PFSK-1 (cell line): Measurements from ENCODE around the gene KIF12.

Source experiments
- FOXP2 ChIP-seq: optimal IDR thresholded peaks from 2 replicates; pipeline ENCODE3; 2011; ENCODE audit warnings: borderline replicate concordance, control low read depth, inconsistent platforms; ENCODE audit not compliant: insufficient read depth; ENCODE audit errors: extremely low read length, extremely low read depth
- POLR2AphosphoS5 ChIP-seq: IDR thresholded peaks from 2 replicates; pipeline ENCODE4 v1.6.1; 2012; ENCODE audit warnings: low read depth, mild to moderate bottlenecking, control low read depth, low read length, moderate library complexity
- REST ChIP-seq, 2 experiments: IDR thresholded peaks; 2 replicates each; pipeline versions ENCODE4 v1.6.1 to v1.8.0; 2011 to 2012; ENCODE audit warnings: low read depth in 2 of 2, low read length in 2 of 2, control low read depth in 1 of 2, inconsistent platforms in 1 of 2, mild to moderate bottlenecking in 1 of 2, moderate library complexity in 1 of 2; ENCODE audit not compliant: insufficient read depth in 1 of 2
- SIN3A ChIP-seq: IDR thresholded peaks from 2 replicates; pipeline ENCODE4 v1.6.1; 2012; ENCODE audit warnings: mild to moderate bottlenecking, low read length, moderate library complexity, borderline replicate concordance; ENCODE audit not compliant: insufficient read depth
- TAF1 ChIP-seq: IDR thresholded peaks from 2 replicates; pipeline ENCODE4 v1.6.1; 2012; ENCODE audit warnings: low read length, control low read depth, borderline replicate concordance; ENCODE audit not compliant: insufficient read depth

KIF12 gene

GRCh38 chr9:114100536-114100935 lies 1.4 kb upstream of the KIF12 start:
- TF ChIP-seq REST (IDR thresholded peaks at IDR 0.05; ENCODE audit: insufficient read depth in 1 of 2, low read depth in 2 of 2, low read length in 2 of 2) (no peak), SIN3A (no peak), FOXP2 (no peak), TAF1 (no peak), POLR2AphosphoS5 (no peak)

GRCh38 chr9:114099669-114100270 lies 678 bp upstream of the KIF12 start:
- TF ChIP-seq FOXP2 (no peak), POLR2AphosphoS5 (no peak), REST (IDR thresholded peaks at IDR 0.05; ENCODE audit: insufficient read depth in 1 of 2, low read depth in 2 of 2, low read length in 2 of 2) (no peak), SIN3A (no peak), TAF1 (no peak)

GRCh38 chr9:114098021-114098935 lies 814 bp downstream of the KIF12 start:
- TF ChIP-seq REST (IDR thresholded peaks at IDR 0.05; ENCODE audit: insufficient read depth in 1 of 2, low read depth in 2 of 2, low read length in 2 of 2) (no peak), TAF1 (no peak), FOXP2 (no peak), SIN3A (no peak), POLR2AphosphoS5 (no peak)

- TF ChIP-seq SIN3A (no peak), POLR2AphosphoS5 (no peak), FOXP2 (no peak), TAF1 (no peak), REST (IDR thresholded peaks at IDR 0.05; ENCODE audit: insufficient read depth in 1 of 2, low read depth in 2 of 2, low read length in 2 of 2) (no peak)
Observed at GRCh38 chr9:114097613-114098020, 1.5 kb downstream of the KIF12 start.
